NCI-H82 treated with DMSO at 0.1 percent for 48 hours (cell line): Measurements from ENCODE around the gene RIPOR2.

Experiments used
- DNase-seq: peaks from one replicate; lab custom pipeline; 2025; ENCODE audit not compliant: unreplicated experiment; lab: John Stamatoyannopoulos, UW

RIPOR2 gene

GRCh38 chr6:24851086-24851485, 84.7 kb downstream of the RIPOR2 start:
- no peak for DNase-seq

- no peak for DNase-seq
Observed at GRCh38 chr6:24849713-24850112, 86.0 kb downstream of the RIPOR2 start.

- DNase-seq, result no peak
Observed at GRCh38 chr6:24848461-24848860, 87.3 kb downstream of the RIPOR2 start.

GRCh38 chr6:24847402-24847801, 88.4 kb downstream of the RIPOR2 start:
- DNase-seq, result no peak

- DNase-seq, result no peak
Observed at GRCh38 chr6:24845578-24845977, 90.2 kb downstream of the RIPOR2 start.

GRCh38 chr6:24844903-24845302, 90.9 kb downstream of the RIPOR2 start:
- no peak for DNase-seq

GRCh38 chr6:24844061-24844460, 91.7 kb downstream of the RIPOR2 start:
- no peak for DNase-seq

GRCh38 chr6:24840187-24840586, 95.6 kb downstream of the RIPOR2 start:
- no peak for DNase-seq

- DNase-seq, result no peak
Observed at GRCh38 chr6:24838994-24839393, 96.8 kb downstream of the RIPOR2 start.

- DNase-seq, result no peak
Observed at GRCh38 chr6:24838081-24838480, 97.7 kb downstream of the RIPOR2 start.

GRCh38 chr6:24836109-24836508, 99.7 kb downstream of the RIPOR2 start:
- DNase-seq, result no peak

- DNase-seq, result no peak
Observed at GRCh38 chr6:24833711-24834386, 101.9 kb downstream of the RIPOR2 start.

GRCh38 chr6:24832794-24833193, 103.0 kb downstream of the RIPOR2 start:
- DNase-seq, result no peak

- no peak for DNase-seq
Observed at GRCh38 chr6:24831771-24832716, 103.7 kb downstream of the RIPOR2 start.

- DNase-seq, result no peak
Observed at GRCh38 chr6:24829657-24830056, 106.1 kb downstream of the RIPOR2 start.

- DNase-seq, result no peak
Observed at GRCh38 chr6:24827970-24828369, 107.8 kb downstream of the RIPOR2 start.

- no peak for DNase-seq
Observed at GRCh38 chr6:24827162-24827561, 108.6 kb downstream of the RIPOR2 start.

- no peak for DNase-seq
Observed at GRCh38 chr6:24825130-24825630, 110.6 kb downstream of the RIPOR2 start.

GRCh38 chr6:24824142-24824938, 111.4 kb downstream of the RIPOR2 start:
- DNase-seq, result no peak

GRCh38 chr6:24823185-24823584, 112.6 kb downstream of the RIPOR2 start:
- DNase-seq, result no peak

- DNase-seq, result no peak
Observed at GRCh38 chr6:24822696-24823095, 113.1 kb downstream of the RIPOR2 start.
